ENCODE results near the gene ADORA1.

- TF ChIP-seq MZF1 (tag by site-specific recombination; IDR thresholded peaks at IDR 0.05; ENCODE audit: borderline replicate concordance), result no peak
- no peak for TF ChIP-seq ZNF548 (tag by site-specific recombination; IDR thresholded peaks at IDR 0.05)
Observed at GRCh38 chr1:203179667-203180005, 52.1 kb downstream of the ADORA1 start.

Data from HEK293 (cell line).